Activated T-helper 9 cell treated with anti-CD3 and anti-CD28 coated beads, Interleukin-2, amount 50 U/mL, for 16 hours (primary cell): ENCODE data around the gene CCNA1.

Source experiments
- DNase-seq: peaks from one replicate; pipeline ENCODE4 v3.0.0-alpha.2; 2020; ENCODE audit warnings: low read depth

The CCNA1 gene

GRCh38 chr13:36432106-36432544 is at the start of gene CCNA1:
Gene CCNA1, plus strand, starts transcription at chr13:36432495. Its CDS starts 562 bp downstream, at chr13:36433057.
- no peak for DNase-seq

- no peak for DNase-seq
Measured at GRCh38 chr13:36385489-36385888, 46.8 kb upstream of the CCNA1 start.

GRCh38 chr13:36395280-36395679 is 37.0 kb upstream of the CCNA1 start:
- DNase-seq = no peak

- no peak for DNase-seq
Measured at GRCh38 chr13:36405151-36405550, 27.1 kb upstream of the CCNA1 start.

- no peak for DNase-seq
Measured at GRCh38 chr13:36412736-36413135, 19.6 kb upstream of the CCNA1 start.

GRCh38 chr13:36413161-36413560 is 19.1 kb upstream of the CCNA1 start:
- DNase-seq = no peak

GRCh38 chr13:36414461-36414860 is 17.8 kb upstream of the CCNA1 start:
- no peak for DNase-seq

- no peak for DNase-seq
Measured at GRCh38 chr13:36417331-36417730, 15.0 kb upstream of the CCNA1 start.

- DNase-seq = no peak
Measured at GRCh38 chr13:36418022-36418805, 14.1 kb upstream of the CCNA1 start.

GRCh38 chr13:36420437-36420891 is 11.8 kb upstream of the CCNA1 start:
- peak; percentile 26 for DNase-seq

- no peak for DNase-seq
Measured at GRCh38 chr13:36421447-36421846, 10.8 kb upstream of the CCNA1 start.

- DNase-seq = no peak
Measured at GRCh38 chr13:36428086-36428485, 4.2 kb upstream of the CCNA1 start.

- DNase-seq = no peak
Measured at GRCh38 chr13:36430247-36431203, 1.8 kb upstream of the CCNA1 start.

GRCh38 chr13:36431204-36432105 is 840 bp upstream of the CCNA1 start:
- no peak for DNase-seq

- no peak for DNase-seq
Measured at GRCh38 chr13:36436811-36437210, 4.5 kb downstream of the CCNA1 start.

GRCh38 chr13:36438594-36439483 is 6.5 kb downstream of the CCNA1 start:
- no peak for DNase-seq

GRCh38 chr13:36445278-36445677 is 13.0 kb downstream of the CCNA1 start:
- no peak for DNase-seq

GRCh38 chr13:36445891-36446351 is 13.6 kb downstream of the CCNA1 start:
- DNase-seq = no peak

- no peak for DNase-seq
Measured at GRCh38 chr13:36447501-36447900, 15.2 kb downstream of the CCNA1 start.

GRCh38 chr13:36450534-36450933 is 18.2 kb downstream of the CCNA1 start:
- no peak for DNase-seq

GRCh38 chr13:36453516-36453915 is 21.2 kb downstream of the CCNA1 start:
- no peak for DNase-seq
